Prostate gland (tissue), 2 donors: ENCODE results near the gene HNRNPR. TPM values are rescaled to one million over a fixed set of nuclear protein-coding genes. Genes with fewer than 3 reads are reported as not detected.

Experiments used
- DNase-seq: peaks from one replicate; pipeline ENCODE4 v3.0.0-alpha.2; 2019; ENCODE audit warnings: low spot score
- H3K27ac ChIP-seq, 2 donors: fragments of 200-600 bp; sonication (generic); 2 replicates each; pipeline ENCODE4 v1.5.1; 2017 to 2019
- H3K27me3 ChIP-seq: fragments of 200-600 bp; sonication (generic); replicated peaks from 2 replicates; pipeline ENCODE4 v1.5.1; 2019; ENCODE audit not compliant: insufficient read depth
- H3K36me3 ChIP-seq, 2 donors: fragments of 200-600 bp; sonication (generic); 1 replicate in 1 of 2; 2 replicates in 1 of 2; pipeline versions ENCODE4 v1.5.1 to v1.8.1; 2017 to 2019
- H3K4me1 ChIP-seq: fragments of 200-600 bp; sonication (generic); replicated peaks from 2 replicates; pipeline ENCODE4 v1.5.1; 2019
- H3K4me3 ChIP-seq, 2 donors: fragments of 200-600 bp; sonication (generic); 2 replicates each; pipeline ENCODE4 v1.5.1; 2017 to 2019
- H3K9me3 ChIP-seq: fragments of 200-600 bp; sonication (generic); 2 replicates; pipeline ENCODE4 v1.5.1; 2017
- POLR2A ChIP-seq: fragments of 450-650 bp; IDR thresholded peaks from one replicate; pipeline ENCODE4 v1.6.1; 2016; ENCODE audit warnings: antibody characterized with exemption, mild to moderate bottlenecking
- POLR2AphosphoS5 ChIP-seq: sonication (generic); formaldehyde crosslinking; IDR thresholded peaks from one replicate; pipeline ENCODE4 v1.6.1; 2017; ENCODE audit warnings: antibody characterized with exemption
- WGBS: methylation state at CpG from one replicate; pipeline ENCODE4 v1.1.5; 2018; 5-methylcytosine and 5-hydroxymethylcytosine counted together
- intact Hi-C: fragments of 100-400 bp; cut with DNase I; formaldehyde crosslinking; loops from one replicate; pipeline ENCODE4 v1.14.2; 2022
- total RNA-seq, 2 donors: library from RNA; depleted of rRNA; stranded (reverse); fragments of >200 nt; gene quantifications; one replicate each; pipeline ENCODE4 v1.1.0, GENCODE V29; 2016
- TF ChIP-seq, protein P1 (sequence below), 4 experiments: fragments of 200-600 bp in 2 of 4; fragments of 450-650 bp in 2 of 4; sonication (generic) in 2 of 4; IDR thresholded peaks; 1 replicate in 3 of 4; 2 replicates in 1 of 4; pipeline ENCODE4 v1.5.1; 2016 to 2019; ENCODE audit warnings: antibody characterized with exemption in 4 of 4, mild to moderate bottlenecking in 2 of 4, moderate library complexity in 2 of 4

HNRNPR gene
- total RNA-seq, 2 donors from 2014 or later = 85.8 to 88.1 TPM

DNA sequence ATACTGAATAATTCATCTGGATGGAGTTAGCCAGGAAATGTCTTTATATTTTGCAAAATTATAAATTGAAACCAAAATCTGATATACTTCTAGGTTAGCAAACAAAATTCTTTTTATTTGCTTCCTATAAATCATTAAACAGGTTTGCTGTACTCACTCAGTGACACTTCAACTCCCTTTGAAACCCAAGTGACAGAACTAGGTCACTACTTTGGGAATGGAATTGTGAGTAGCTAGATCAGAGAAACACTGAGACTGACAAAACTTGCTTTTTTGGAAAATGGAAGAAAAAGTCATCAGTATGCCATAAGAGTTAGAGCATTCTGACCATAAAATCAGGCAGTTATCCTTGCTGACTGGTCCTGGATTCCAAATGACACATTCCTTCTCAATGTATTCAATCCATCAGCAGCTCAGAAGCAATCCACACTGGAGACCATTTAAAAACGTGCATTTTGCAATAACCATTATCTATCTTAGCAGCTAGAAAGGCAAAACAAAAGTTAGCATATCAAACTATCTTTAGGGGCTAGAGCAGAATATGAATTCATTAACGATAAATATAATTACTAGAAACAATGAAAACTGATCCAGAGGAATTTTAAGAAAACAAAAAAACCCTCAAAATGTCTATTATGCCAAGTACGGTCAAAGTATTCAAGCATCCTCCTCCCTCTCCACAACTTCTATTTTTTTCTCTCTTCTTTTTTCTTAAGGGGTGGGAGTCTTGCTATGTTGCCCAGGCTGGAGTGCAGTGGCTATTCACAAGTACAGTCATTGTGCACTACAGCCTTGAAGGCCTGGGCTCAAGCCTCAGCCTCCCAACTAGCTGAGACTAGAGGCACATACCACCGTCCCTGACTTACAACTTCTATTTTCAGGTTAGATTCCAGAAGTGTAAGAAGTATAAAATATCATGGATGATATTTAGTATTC lies 60.1 kb downstream of the HNRNPR start:
- no peak overlapping the region for H3K27ac ChIP-seq

GRCh38 chr1:23282957-23283356 lies 61.1 kb downstream of the HNRNPR start:
- H3K4me1 ChIP-seq = peaks cover 3% of the 10 kb centered on the region
- H3K9me3 ChIP-seq = no peaks in the 10 kb centered on the region
- DNase-seq = no peak
- intact Hi-C loops = loop anchor here (10.0 kb wide), 1 partner anchor 188 kb away; no protein-coding TSS in a partner anchor
- TF ChIP-seq POLR2AphosphoS5 (peak; percentile 64), POLR2A (no peak)
- no peaks in the 10 kb centered on the region for H3K27me3 ChIP-seq
- H3K36me3 ChIP-seq = no peaks in the 10 kb centered on the region
- H3K27ac ChIP-seq = no peak overlapping the region
- H3K4me3 ChIP-seq = no peak overlapping the region
- WGBS = 21% methylated on average over 5 of the region's 5 CpGs

More for the DNA sequence above, 60.1 kb downstream of the HNRNPR start:
- H3K27me3 ChIP-seq = no peaks in the 10 kb centered on the region
- no peak for DNase-seq
- H3K4me1 ChIP-seq = peaks cover 3% of the 10 kb centered on the region
- 80% methylated on average over 4 of the region's 4 CpGs for WGBS
- no peaks in the 10 kb centered on the region for H3K9me3 ChIP-seq
- intact Hi-C loops = loop anchor here (10.0 kb wide), 1 partner anchor 189 kb away; no protein-coding TSS in a partner anchor
- TF ChIP-seq POLR2AphosphoS5 = no peak
- no peak for TF ChIP-seq POLR2A
- TF ChIP-seq, protein P1, sequence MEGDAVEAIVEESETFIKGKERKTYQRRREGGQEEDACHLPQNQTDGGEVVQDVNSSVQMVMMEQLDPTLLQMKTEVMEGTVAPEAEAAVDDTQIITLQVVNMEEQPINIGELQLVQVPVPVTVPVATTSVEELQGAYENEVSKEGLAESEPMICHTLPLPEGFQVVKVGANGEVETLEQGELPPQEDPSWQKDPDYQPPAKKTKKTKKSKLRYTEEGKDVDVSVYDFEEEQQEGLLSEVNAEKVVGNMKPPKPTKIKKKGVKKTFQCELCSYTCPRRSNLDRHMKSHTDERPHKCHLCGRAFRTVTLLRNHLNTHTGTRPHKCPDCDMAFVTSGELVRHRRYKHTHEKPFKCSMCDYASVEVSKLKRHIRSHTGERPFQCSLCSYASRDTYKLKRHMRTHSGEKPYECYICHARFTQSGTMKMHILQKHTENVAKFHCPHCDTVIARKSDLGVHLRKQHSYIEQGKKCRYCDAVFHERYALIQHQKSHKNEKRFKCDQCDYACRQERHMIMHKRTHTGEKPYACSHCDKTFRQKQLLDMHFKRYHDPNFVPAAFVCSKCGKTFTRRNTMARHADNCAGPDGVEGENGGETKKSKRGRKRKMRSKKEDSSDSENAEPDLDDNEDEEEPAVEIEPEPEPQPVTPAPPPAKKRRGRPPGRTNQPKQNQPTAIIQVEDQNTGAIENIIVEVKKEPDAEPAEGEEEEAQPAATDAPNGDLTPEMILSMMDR (IDR thresholded peaks at IDR 0.05) = no peak
- no peaks in the 10 kb centered on the region for H3K36me3 ChIP-seq
- H3K4me3 ChIP-seq = no peak overlapping the region

GRCh38 chr1:23278717-23279116 lies 65.4 kb downstream of the HNRNPR start:
- Histone ChIP-seq H3K27ac (no peak overlapping the region), H3K4me3 (no peak overlapping the region), H3K27me3 (no peaks in the 10 kb centered on the region), H3K36me3 (no peaks in the 10 kb centered on the region), H3K4me1 (peaks cover 3% of the 10 kb centered on the region), H3K9me3 (no peaks in the 10 kb centered on the region)
- WGBS = 39% methylated on average over 2 of the region's 2 CpGs
- DNase-seq = no peak
- intact Hi-C loops = no loop called here
- TF ChIP-seq POLR2A (no peak), POLR2AphosphoS5 (peak; percentile 31)
- TF ChIP-seq, protein P1 (IDR thresholded peaks at IDR 0.05) = no peak

DNA sequence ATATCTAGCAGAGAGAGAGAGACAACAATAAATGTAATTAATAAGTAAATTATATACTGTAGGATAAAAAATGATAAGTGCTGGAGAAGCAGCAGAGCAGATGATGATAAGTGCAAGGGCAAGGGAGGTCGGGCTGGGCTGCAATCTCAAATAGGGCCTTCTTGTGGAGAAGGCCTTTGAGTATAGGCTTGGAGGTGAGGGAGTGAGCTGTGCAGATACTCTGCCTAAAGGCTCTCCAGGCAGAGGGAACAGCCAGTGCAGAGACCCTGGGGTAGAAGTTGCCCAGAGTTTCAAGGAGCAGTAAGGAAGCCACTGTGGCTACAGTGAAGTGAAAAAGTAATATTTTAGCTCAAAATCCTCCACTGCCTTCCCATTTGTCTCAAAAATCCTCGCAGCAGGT lies 67.6 kb downstream of the HNRNPR start:
- H3K27ac ChIP-seq = no peak overlapping the region
- H3K9me3 ChIP-seq = no peaks in the 10 kb centered on the region
- no peak for DNase-seq
- TF ChIP-seq POLR2AphosphoS5 = no peak
- TF ChIP-seq, protein P1 (IDR thresholded peaks at IDR 0.05) = no peak
- TF ChIP-seq POLR2A = no peak
- intact Hi-C loops = no loop called here
- peaks cover 3% of the 10 kb centered on the region for H3K4me1 ChIP-seq
- H3K4me3 ChIP-seq = no peak overlapping the region
- no peaks in the 10 kb centered on the region for H3K27me3 ChIP-seq
- 89% methylated on average over 2 of the region's 2 CpGs for WGBS
- H3K36me3 ChIP-seq = no peaks in the 10 kb centered on the region

GRCh38 chr1:23274134-23274505 lies 70.0 kb downstream of the HNRNPR start:
- WGBS = 96% methylated on average over 4 of the region's 4 CpGs

More at GRCh38 chr1:23274134-23274505, 70.0 kb downstream of the HNRNPR start:
- no peaks in the 10 kb centered on the region for H3K27me3 ChIP-seq
- H3K4me1 ChIP-seq = no peaks in the 10 kb centered on the region
- no peak for DNase-seq
- no peaks in the 10 kb centered on the region for H3K36me3 ChIP-seq
- no peaks in the 10 kb centered on the region for H3K9me3 ChIP-seq
- H3K27ac ChIP-seq = no peak overlapping the region
- no peak overlapping the region for H3K4me3 ChIP-seq
- intact Hi-C loops = no loop called here
- TF ChIP-seq, protein P1 (IDR thresholded peaks at IDR 0.05) = no peak
- TF ChIP-seq POLR2AphosphoS5 (no peak), POLR2A (no peak)
